ENCODE results near the gene TBC1D23.

Gene TBC1D23

GRCh38 chr3:100360757-100361496 is 100.1 kb downstream of the TBC1D23 start:
- no peak for DNase-seq (ENCODE audit: low spot score)
- H3K27ac Mint-ChIP-seq: no peak overlapping the region
- H3K36me3 Mint-ChIP-seq (ENCODE audit: low read depth): peaks cover 58% of the 10 kb centered on the region

GRCh38 chr3:100361897-100362296 is 101.1 kb downstream of the TBC1D23 start:
- peaks cover 4% of the 10 kb centered on the region for H3K9me3 Mint-ChIP-seq
- H3K27me3 Mint-ChIP-seq (ENCODE audit: low read depth): no peaks in the 10 kb centered on the region
- H3K36me3 Mint-ChIP-seq (ENCODE audit: low read depth): peaks cover 59% of the 10 kb centered on the region
- H3K4me1 Mint-ChIP-seq (ENCODE audit: low read depth): no peaks in the 10 kb centered on the region
- H3K27ac Mint-ChIP-seq: no peak overlapping the region
- DNase-seq (ENCODE audit: low spot score): no peak
- H3K4me3 Mint-ChIP-seq: no peak overlapping the region

More at GRCh38 chr3:100360757-100361496, 100.1 kb downstream of the TBC1D23 start:
- Mint-ChIP-seq H3K4me3 (no peak overlapping the region), H3K27me3 (ENCODE audit: low read depth) (no peaks in the 10 kb centered on the region), H3K9me3 (peaks cover 4% of the 10 kb centered on the region), H3K4me1 (ENCODE audit: low read depth) (no peaks in the 10 kb centered on the region)

- Mint-ChIP-seq H3K4me3 (no peak overlapping the region), H3K27ac (no peak overlapping the region), H3K36me3 (ENCODE audit: low read depth) (peaks cover 55% of the 10 kb centered on the region), H3K27me3 (ENCODE audit: low read depth) (no peaks in the 10 kb centered on the region), H3K4me1 (ENCODE audit: low read depth) (no peaks in the 10 kb centered on the region), H3K9me3 (peaks cover 4% of the 10 kb centered on the region)
- no peak for DNase-seq (ENCODE audit: low spot score)
Measured at GRCh38 chr3:100364421-100364820, 103.6 kb downstream of the TBC1D23 start.

GRCh38 chr3:100366424-100366823 is 105.6 kb downstream of the TBC1D23 start:
- Mint-ChIP-seq H3K36me3 (ENCODE audit: low read depth) (peaks cover 52% of the 10 kb centered on the region), H3K27me3 (ENCODE audit: low read depth) (no peaks in the 10 kb centered on the region), H3K27ac (no peak overlapping the region), H3K4me1 (ENCODE audit: low read depth) (no peaks in the 10 kb centered on the region), H3K4me3 (no peak overlapping the region), H3K9me3 (peaks cover 4% of the 10 kb centered on the region)
- DNase-seq (ENCODE audit: low spot score): no peak

GRCh38 chr3:100368441-100368840 is 107.6 kb downstream of the TBC1D23 start:
- Mint-ChIP-seq H3K27ac (no peak overlapping the region), H3K4me1 (ENCODE audit: low read depth) (no peaks in the 10 kb centered on the region), H3K4me3 (no peak overlapping the region), H3K9me3 (no peaks in the 10 kb centered on the region), H3K36me3 (ENCODE audit: low read depth) (peaks cover 43% of the 10 kb centered on the region), H3K27me3 (ENCODE audit: low read depth) (no peaks in the 10 kb centered on the region)
- DNase-seq (ENCODE audit: low spot score): no peak

- DNase-seq (ENCODE audit: low spot score): no peak
- Mint-ChIP-seq H3K4me3 (no peak overlapping the region), H3K36me3 (ENCODE audit: low read depth) (peaks cover 29% of the 10 kb centered on the region), H3K9me3 (no peaks in the 10 kb centered on the region), H3K4me1 (ENCODE audit: low read depth) (no peaks in the 10 kb centered on the region), H3K27ac (no peak overlapping the region), H3K27me3 (ENCODE audit: low read depth) (no peaks in the 10 kb centered on the region)
Measured at GRCh38 chr3:100370756-100371155, 110.0 kb downstream of the TBC1D23 start.

GRCh38 chr3:100374521-100374920 is 113.7 kb downstream of the TBC1D23 start:
- peaks cover 2% of the 10 kb centered on the region for H3K4me1 Mint-ChIP-seq (ENCODE audit: low read depth)
- peaks cover 38% of the 10 kb centered on the region for H3K36me3 Mint-ChIP-seq (ENCODE audit: low read depth)
- no peaks in the 10 kb centered on the region for H3K9me3 Mint-ChIP-seq
- no peak for DNase-seq (ENCODE audit: low spot score)
- H3K4me3 Mint-ChIP-seq: no peak overlapping the region
- no peak overlapping the region for H3K27ac Mint-ChIP-seq
- H3K27me3 Mint-ChIP-seq (ENCODE audit: low read depth): no peaks in the 10 kb centered on the region
